ENCODE data around the gene IL17RC.

- TF ChIP-seq CTCF (IDR thresholded peaks at IDR 0.05) (no peak), POLR2A (IDR thresholded peaks at IDR 0.05) (no peak)
Observed at GRCh38 chr3:9884555-9885165, 32.2 kb upstream of the IL17RC start.

Data from body of pancreas (tissue), 4 donors.